Measurements from ENCODE around the gene SCARB1. TPM values are rescaled to one million over a fixed set of nuclear protein-coding genes. Genes with fewer than 3 reads are reported as not detected.

SCARB1 gene
- total RNA-seq, 1 experiment from 2014 or later: 31.3 TPM

- Histone ChIP-seq H3K79me1 (ENCODE audit: insufficient read depth, low read depth, low read length, poor library complexity, severe bottlenecking) (no peaks in the 10 kb centered on the region), H2AFZ (ENCODE audit: low read length) (no peak overlapping the region), H4K20me1 (ENCODE audit: control insufficient read depth, insufficient read depth, insufficient read length) (no peaks in the 10 kb centered on the region), H3K9me3 (ENCODE audit: control insufficient read depth, low read depth, low read length) (no peaks in the 10 kb centered on the region), H3K56ac (ENCODE audit: insufficient read length, low read depth, low read length) (no peak overlapping the region), H2BK120ac (ENCODE audit: low read depth, low read length, poor library complexity, severe bottlenecking) (no peak overlapping the region), H3K27ac (ENCODE audit: insufficient read length, low read depth, low read length) (no peak overlapping the region), H3K23ac (ENCODE audit: insufficient read length, low read depth, low read length) (no peak overlapping the region), H3K4ac (ENCODE audit: low read depth, low read length) (no peak overlapping the region), H2AK5ac (ENCODE audit: insufficient read length, low read length) (no peak overlapping the region), H2BK20ac (ENCODE audit: low read depth, low read length, poor library complexity, severe bottlenecking) (no peak overlapping the region), H3K27me3 (ENCODE audit: insufficient read depth, low read length) (no peaks in the 10 kb centered on the region), H3K4me1 (ENCODE audit: insufficient read depth, low read length) (no peaks in the 10 kb centered on the region; the same call in 1 of the 2 replicates), H2BK12ac (ENCODE audit: insufficient read length, low read depth, low read length) (no peak overlapping the region), H3K18ac (ENCODE audit: insufficient read length, low read depth, low read length) (no peak overlapping the region), H4K8ac (replicated peaks; ENCODE audit: insufficient read length, low read depth, low read length) (no peak overlapping the region), H4K5ac (ENCODE audit: insufficient read length, low read depth, low read length) (no peak overlapping the region), H2BK15ac (ENCODE audit: low read depth, low read length) (no peak overlapping the region), H3K4me2 (ENCODE audit: insufficient read depth, insufficient read length, low read length) (no peak overlapping the region), H2BK5ac (ENCODE audit: insufficient read length, low read length) (no peak overlapping the region), H3K23me2 (ENCODE audit: insufficient read length, low read depth, low read length, poor library complexity, severe bottlenecking) (no peaks in the 10 kb centered on the region), H4K91ac (ENCODE audit: insufficient read length, low read depth, low read length) (no peak overlapping the region), H3K79me2 (ENCODE audit: insufficient read depth, low read length) (no peaks in the 10 kb centered on the region), H3T11ph (ENCODE audit: low read length) (no peak overlapping the region), H3K9ac (ENCODE audit: extremely low read depth, insufficient read length, low read length) (no peak overlapping the region), H3K14ac (ENCODE audit: insufficient read depth, low read length) (no peak overlapping the region)
- Mint-ChIP-seq H3K4me1 (peaks cover 29 to 43% of the 10 kb centered on the region in 2 experiments), H3K27ac (no peak overlapping the region; a peak in 1 of 7 replicates), H3K4me3 (no peak overlapping the region), H3K27me3 (ENCODE audit: low read depth) (peaks cover 3% of the 10 kb centered on the region), H3K36me3 (ENCODE audit: insufficient read depth in 1 of 3, low read depth in 3 of 3) (peaks cover 0 to 3% (median under 1%) of the 10 kb centered on the region in 3 experiments; a peak in 3 of 7 replicates), H3K9me3 (peaks cover under 1% of the 10 kb centered on the region in 2 experiments; a peak in 4 of 5 replicates)
- TF ChIP-seq CTCF (conservative IDR thresholded peaks at IDR 0.05): no peak
- DNase-seq: no peak
- no CpG with 5 or more reads among the region's 15 CpGs for whole genome bisulfite sequencing (ENCODE audit: extremely low coverage, insufficient read length, low lambda C conversion rate)
These were observed 116.1 kb downstream of the SCARB1 start for GRCh38 chr12:124747426-124748161.
